OCI-M2 (cell line): ENCODE results near the gene TENT5C.

Experiments used
- DNase-seq: peaks from one replicate; lab custom pipeline; 2025; ENCODE audit not compliant: unreplicated experiment; lab: John Stamatoyannopoulos, UW

TENT5C gene

GRCh38 chr1:117572546-117572945 is 33.3 kb upstream of the TENT5C start:
- no peak for DNase-seq

- DNase-seq: no peak
Observed at GRCh38 chr1:117573386-117574023, 32.3 kb upstream of the TENT5C start.

DNA sequence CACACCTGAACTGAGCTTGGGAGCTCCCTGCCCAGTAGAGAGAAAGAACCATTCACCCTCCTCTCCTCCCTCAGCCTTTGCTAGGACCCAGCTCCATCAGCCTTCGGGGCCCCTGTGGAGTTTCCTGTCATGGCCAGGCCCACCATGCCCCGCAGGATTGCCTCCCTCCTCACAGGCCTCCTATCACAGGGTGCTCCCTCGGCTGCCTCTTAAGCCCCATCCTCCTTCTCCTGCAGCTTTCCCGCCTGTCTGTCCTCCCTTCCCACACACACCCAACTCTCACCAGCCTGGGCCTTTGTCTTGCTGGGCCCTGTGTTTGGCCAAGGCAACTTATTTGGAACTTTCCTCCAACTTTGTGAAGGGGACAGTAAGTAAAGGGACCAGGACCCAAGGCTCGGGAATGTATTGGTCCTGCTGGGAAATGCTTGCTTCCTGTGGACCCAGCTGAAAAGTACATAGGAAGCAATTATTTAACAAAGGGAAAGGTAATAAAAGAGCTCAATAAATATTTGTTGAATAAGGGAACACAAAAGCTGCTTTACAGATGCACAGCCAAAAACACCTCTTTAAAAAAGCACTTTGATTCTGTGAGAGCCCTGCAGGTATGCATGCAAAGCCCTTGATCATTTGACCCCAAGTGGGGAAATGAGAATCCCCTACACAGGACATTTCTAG is 31.6 kb upstream of the TENT5C start:
- DNase-seq: no peak

- no peak for DNase-seq
Observed at GRCh38 chr1:117575586-117576225, 30.1 kb upstream of the TENT5C start.

DNA sequence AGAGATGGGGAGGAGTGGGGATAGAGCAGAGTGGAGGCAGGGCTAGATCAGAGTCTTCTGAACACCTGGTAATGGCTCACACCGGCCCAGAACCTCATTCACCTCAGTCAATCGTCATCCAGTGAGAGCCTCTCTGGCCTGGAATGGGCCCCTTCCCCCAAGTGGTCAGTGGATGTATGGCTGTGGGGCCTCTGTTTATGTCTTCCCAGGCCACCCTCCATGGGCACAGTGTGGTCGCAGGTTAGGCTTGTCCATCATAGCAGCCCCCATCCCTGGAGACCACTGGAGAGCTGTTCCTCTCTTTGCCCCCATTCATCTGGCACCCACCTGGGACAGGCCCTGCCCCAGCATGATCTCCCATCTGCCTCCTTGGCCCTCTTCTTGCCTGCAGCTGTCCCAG is 29.6 kb upstream of the TENT5C start:
- no peak for DNase-seq

GRCh38 chr1:117577191-117577885 is 28.5 kb upstream of the TENT5C start:
- DNase-seq: no peak

DNA sequence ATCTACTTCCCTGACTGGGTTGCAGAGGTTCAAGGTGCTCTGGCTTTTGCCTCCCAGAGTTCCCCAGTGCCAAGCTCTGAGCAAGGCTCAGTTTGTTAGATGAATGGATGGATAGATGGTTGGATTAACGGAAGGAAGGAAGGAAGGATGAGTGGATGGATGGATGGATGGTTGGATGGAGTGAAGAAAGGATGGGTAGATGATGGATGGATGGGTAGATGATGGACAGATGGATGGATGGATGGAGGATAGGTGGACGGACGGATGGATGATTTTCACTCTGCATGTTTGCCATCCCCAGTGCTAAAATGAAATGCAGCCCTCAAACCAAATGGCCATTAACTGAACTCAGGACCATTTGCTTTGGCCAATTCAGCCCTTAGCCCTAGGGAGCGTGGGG is 27.4 kb upstream of the TENT5C start:
- DNase-seq: no peak

DNA sequence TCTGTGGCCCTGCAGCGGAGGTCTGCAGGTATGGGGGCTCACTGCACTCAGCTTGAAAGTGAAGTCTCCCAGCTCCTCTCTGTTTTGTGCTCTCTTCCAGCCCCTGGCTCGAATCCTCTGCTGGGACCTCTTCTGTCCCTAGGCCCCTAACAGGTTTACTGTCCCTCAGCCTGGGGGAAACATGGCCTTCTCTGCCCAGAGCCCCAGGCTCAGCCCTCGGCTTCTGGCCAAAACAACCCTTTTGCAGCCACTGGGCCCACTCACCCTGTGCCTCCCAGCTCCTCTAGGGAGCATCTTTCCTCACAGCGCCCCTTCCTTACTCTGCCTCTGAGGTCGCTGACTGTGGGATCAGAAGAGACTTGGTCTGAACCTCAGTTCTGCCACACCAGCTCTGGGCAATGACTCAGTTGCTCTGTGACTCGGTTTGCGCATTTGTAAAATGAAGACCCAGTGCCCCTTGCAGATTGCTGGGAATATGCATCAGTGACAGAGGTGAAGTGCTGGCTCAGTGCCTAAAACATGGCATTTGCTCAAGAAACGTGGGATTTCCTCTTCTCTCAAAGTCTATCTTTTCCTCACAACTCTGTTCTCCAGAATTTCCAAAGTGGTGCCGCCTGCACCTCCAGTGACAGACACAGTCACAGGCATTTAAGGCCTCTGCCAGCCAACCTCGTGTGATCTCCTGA is 26.5 kb upstream of the TENT5C start:
- DNase-seq: no peak

DNA sequence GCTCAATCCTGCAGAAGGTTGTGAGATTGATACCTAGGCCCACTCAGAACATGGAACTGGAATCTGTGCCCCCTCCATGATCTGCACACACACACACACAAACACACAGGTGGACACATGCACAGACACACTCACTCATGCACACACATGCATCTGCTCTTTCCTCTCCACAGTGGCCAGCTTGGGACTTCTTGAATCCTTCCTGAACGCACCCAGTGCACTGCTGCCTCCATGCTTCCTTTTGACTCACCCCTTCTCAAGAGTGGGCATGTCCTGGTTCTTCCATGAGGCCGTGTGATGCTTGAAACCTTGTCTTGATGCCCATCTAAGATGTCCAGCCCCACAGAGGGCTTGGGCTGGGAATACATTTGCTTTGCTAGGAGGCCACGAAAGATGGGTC is 25.4 kb upstream of the TENT5C start:
- no peak for DNase-seq

DNA sequence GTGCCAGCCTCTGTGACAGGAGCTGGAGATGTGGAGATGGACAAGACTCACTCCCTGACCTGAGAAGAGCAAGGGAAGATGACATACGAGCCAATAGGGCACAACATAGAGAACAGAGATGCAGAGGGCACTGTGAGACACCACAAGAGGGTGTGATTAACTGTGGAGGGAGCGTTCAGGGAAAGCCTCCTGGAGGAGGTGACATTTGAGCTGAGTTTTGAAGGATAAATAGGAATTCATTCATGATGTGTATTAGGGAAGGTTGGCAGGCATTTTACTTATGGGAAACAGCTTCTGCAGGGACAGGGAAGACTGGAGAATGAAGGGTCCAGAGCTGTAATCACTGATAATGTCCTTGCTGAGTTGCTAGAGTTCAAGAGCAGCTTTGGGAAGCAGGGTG is 25.0 kb upstream of the TENT5C start:
- no peak for DNase-seq

GRCh38 chr1:117581391-117581943 is 24.4 kb upstream of the TENT5C start:
- DNase-seq: no peak

DNA sequence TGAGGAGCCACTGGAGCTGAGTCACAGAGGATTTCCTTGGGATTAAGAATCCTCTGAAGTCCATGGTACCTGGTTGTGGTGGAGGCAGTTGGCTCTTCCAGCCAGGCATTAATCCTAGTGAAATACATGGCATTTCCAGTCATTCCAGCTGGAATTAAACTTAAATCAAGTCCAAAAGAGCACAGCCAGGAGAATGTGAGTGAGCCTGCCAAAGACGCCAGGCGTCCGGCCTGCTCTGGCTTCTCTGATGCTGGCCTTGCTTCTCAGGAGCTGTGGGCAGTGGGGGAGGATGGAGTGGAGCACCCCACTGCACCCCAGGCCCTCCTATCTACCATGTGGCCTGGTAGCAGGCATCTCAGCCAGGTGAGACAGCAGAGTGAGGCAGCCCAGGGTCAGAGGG is 23.4 kb upstream of the TENT5C start:
- DNase-seq: no peak

DNA sequence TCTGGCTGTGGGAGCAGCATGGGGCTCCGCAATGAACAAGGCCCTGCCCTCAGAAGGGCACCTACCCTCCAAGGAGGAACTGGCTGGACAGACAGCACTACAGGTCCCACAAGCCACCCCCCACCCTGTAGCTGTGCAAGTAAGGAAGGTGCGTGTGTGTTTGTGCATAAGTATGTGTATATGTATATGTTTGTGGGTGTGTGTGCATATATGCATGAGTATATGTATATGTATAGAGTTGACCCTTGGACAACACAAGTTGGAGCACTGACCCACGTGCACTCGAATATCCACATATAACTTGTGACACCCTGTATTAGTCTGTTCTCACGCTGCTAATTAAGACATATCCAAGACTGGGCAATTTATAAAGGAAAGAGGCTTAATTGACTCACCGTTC is 22.6 kb upstream of the TENT5C start:
- DNase-seq: no peak

- no peak for DNase-seq
Observed at GRCh38 chr1:117584181-117584580, 21.7 kb upstream of the TENT5C start.

GRCh38 chr1:117585086-117585485 is 20.8 kb upstream of the TENT5C start:
- no peak for DNase-seq

DNA sequence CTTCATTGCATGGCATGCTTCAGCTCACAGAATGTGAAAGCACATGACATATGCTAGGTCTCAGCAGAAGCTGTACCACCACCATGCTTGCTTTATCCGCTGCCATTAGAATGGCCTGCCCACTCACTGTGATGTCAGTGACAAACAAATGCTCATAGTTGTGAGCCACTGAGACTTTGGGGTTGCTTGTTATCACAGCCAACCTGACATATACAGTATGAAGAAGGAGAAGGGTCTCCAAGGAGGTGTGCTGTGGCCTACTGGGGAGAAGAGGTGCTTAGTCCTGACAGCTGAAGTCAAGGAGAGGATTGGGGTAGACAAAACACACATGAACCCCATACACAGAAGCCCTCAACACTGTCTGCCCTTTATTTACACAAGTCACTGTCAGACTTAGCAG is 19.5 kb upstream of the TENT5C start:
- no peak for DNase-seq

- DNase-seq: no peak
Observed at GRCh38 chr1:117586747-117587498, 18.9 kb upstream of the TENT5C start.

GRCh38 chr1:117587499-117588356 is 18.1 kb upstream of the TENT5C start:
- DNase-seq: no peak

- DNase-seq: no peak
Observed at GRCh38 chr1:117589544-117589943, 16.3 kb upstream of the TENT5C start.
